ENCODE measurements around the gene TMEM222.

DNA sequence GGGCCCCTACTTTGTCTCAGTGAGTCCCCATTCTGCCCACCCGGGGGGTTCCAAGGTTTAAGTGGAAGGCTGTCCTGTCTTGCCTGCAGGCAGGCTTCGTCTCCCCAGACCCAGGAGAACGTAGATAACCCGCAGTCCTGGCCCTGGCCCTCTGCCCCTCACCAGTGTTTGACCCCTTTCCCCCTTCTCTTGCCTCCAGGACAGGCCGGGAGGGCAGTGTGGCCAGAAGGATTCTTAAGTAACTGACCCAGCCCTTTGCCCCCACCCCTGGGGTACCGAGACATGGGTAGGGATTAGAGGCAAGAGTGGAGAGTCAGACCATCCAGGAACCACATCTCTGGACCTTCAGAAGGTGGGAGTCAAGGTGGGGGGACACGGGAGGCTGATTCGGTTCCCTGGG, 8.8 kb downstream of the TMEM222 start:
- TF ChIP-seq CTCF (IDR thresholded peaks at IDR 0.05; ENCODE audit: low read depth, low read length, poor library complexity, severe bottlenecking): no peak
- no peak for TF ChIP-seq EZH2phosphoT487 (IDR thresholded peaks at IDR 0.05; ENCODE audit: borderline replicate concordance, low read length)

Data from DOHH2 (cell line).